ENCODE results near the gene GABBR1.

The GABBR1 gene

GRCh38 chr6:29624520-29624961 is 8.4 kb downstream of the GABBR1 start:
- H3K4me3 ChIP-seq (ENCODE audit: low read depth, low read length) = no peak overlapping the region
- DNase-seq (ENCODE audit: low read depth) = no peak
- in situ Hi-C loops (cut with HindIII; ENCODE audit: low sequenced_read_pairs) = no loop called here
- TF ChIP-seq, protein P1, sequence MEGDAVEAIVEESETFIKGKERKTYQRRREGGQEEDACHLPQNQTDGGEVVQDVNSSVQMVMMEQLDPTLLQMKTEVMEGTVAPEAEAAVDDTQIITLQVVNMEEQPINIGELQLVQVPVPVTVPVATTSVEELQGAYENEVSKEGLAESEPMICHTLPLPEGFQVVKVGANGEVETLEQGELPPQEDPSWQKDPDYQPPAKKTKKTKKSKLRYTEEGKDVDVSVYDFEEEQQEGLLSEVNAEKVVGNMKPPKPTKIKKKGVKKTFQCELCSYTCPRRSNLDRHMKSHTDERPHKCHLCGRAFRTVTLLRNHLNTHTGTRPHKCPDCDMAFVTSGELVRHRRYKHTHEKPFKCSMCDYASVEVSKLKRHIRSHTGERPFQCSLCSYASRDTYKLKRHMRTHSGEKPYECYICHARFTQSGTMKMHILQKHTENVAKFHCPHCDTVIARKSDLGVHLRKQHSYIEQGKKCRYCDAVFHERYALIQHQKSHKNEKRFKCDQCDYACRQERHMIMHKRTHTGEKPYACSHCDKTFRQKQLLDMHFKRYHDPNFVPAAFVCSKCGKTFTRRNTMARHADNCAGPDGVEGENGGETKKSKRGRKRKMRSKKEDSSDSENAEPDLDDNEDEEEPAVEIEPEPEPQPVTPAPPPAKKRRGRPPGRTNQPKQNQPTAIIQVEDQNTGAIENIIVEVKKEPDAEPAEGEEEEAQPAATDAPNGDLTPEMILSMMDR (IDR thresholded peaks at IDR 0.05; ENCODE audit: low read depth, low read length, missing control alignments) = no peak

DNA sequence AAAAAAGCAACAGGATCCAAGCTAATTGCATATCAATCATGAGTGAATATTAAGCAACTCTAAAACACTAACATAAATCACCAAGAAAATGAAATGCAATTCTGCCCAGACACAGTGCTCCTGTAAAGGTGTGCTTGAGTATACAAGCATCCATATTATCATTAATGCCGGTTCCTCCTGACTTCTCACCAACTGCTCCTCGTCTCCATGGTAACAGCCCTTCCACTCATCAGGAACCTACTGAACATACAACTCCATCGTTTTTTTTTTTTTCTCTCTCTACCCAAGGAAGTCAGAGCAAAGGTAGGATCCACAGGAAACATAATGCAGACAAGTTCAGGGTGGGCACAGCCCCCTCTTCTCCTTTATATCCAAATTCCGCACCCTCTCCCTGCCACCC is 12.4 kb downstream of the GABBR1 start:
- no peak overlapping the region for H3K4me3 ChIP-seq (ENCODE audit: low read depth, low read length)
- TF ChIP-seq, protein P1 (IDR thresholded peaks at IDR 0.05; ENCODE audit: low read depth, low read length, missing control alignments) = no peak
- DNase-seq (ENCODE audit: low read depth) = no peak
- in situ Hi-C loops (cut with HindIII; ENCODE audit: low sequenced_read_pairs) = no loop called here

DNA sequence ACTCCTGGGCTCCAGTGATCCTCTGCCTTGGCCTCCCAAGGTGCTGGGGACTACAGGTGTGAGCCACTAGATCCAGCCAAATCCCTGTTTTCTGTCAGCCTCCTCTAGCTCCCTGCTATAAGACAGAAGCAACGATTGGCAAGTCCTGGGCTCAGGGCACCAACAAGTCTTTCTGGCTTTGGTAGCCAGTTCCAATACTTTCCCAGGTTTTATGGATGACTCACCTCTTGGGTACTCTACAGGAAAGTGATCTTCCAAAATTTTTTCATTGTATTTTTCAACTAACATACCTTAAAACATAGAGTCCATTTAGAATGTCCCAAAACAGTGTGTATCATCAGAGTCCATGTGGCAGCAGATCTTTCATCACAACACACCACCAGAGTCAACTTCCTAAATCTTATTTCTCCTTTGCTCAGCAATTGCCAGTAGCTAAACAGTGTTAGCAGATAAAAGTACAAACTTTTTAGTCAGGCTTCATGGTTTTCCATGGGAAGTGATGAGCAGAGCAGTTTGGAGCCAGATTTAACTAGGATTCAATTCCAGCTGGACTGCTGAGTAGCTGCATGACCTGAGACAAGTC is 13.3 kb downstream of the GABBR1 start:
- TF ChIP-seq, protein P1 (IDR thresholded peaks at IDR 0.05; ENCODE audit: low read depth, low read length, missing control alignments) = no peak
- no peak for DNase-seq (ENCODE audit: low read depth)
- no peak overlapping the region for H3K4me3 ChIP-seq (ENCODE audit: low read depth, low read length)
- in situ Hi-C loops (cut with HindIII; ENCODE audit: low sequenced_read_pairs) = no loop called here

DNA sequence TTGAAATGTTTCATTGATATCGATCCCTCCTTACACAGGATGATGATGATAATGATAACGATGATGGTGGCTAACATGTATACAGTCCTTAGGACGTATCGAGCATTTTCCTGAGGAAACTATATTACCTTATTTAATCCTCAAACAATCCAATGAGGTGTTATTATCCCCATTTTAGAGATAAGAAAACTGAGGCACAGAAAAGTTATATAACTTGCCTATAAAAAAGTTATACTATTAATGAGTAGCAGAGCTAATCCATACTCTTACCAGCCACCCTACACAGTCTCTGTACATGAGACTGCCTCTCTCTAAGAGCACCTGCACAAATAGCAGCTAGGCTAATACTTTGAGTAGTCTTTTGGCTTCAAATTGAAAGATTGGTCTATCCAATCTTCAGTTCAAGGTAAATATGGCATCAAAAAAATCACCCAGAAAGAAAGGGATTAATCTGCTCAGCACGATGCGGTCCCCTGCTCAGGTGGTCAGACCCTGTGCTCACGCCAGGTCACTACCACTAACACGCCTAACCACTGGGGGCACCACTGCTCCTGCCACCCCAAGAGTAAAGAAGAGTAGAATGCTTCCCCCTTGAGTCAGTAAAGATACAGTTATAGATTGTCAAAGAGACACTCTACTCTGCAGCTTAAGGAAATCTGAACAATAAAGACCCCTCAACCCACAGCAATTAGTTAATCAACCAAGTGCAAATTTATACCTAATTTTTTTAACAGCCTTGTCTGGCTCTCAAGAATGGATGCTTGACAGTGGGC is 15.0 kb downstream of the GABBR1 start:
- in situ Hi-C loops (cut with HindIII; ENCODE audit: low sequenced_read_pairs) = no loop called here
- TF ChIP-seq, protein P1 (IDR thresholded peaks at IDR 0.05; ENCODE audit: low read depth, low read length, missing control alignments) = no peak
- DNase-seq (ENCODE audit: low read depth) = no peak
- H3K4me3 ChIP-seq (ENCODE audit: low read depth, low read length) = no peak overlapping the region

- in situ Hi-C loops (cut with HindIII; ENCODE audit: low sequenced_read_pairs) = no loop called here
- TF ChIP-seq, protein P1 (IDR thresholded peaks at IDR 0.05; ENCODE audit: low read depth, low read length, missing control alignments) = no peak
- DNase-seq (ENCODE audit: low read depth) = no peak
- no peak overlapping the region for H3K4me3 ChIP-seq (ENCODE audit: low read depth, low read length)
These were observed 21.6 kb downstream of the GABBR1 start for GRCh38 chr6:29611426-29611825.

- TF ChIP-seq, protein P1 (IDR thresholded peaks at IDR 0.05; ENCODE audit: low read depth, low read length, missing control alignments) = no peak
- no peak overlapping the region for H3K4me3 ChIP-seq (ENCODE audit: low read depth, low read length)
- no peak for DNase-seq (ENCODE audit: low read depth)
- in situ Hi-C loops (cut with HindIII; ENCODE audit: low sequenced_read_pairs) = no loop called here
These were observed 22.4 kb downstream of the GABBR1 start for GRCh38 chr6:29610540-29610939.
